Natural killer cell (primary cell): ENCODE data around the gene USP6NL. TPM values are rescaled to one million over a fixed set of nuclear protein-coding genes. Genes with fewer than 3 reads are reported as not detected.

Experiments
- ATAC-seq, 3 donors: fragments of 150-1000 bp in 2 of 3; fragments of 200-7000 bp in 1 of 3; cut with Tn5 transposase; 1 replicate in 1 of 3; 2 replicates in 2 of 3; pipeline ENCODE4 v1.10.0; 2021; ENCODE audit warnings: mild to moderate bottlenecking in 2 of 3, moderate library complexity in 2 of 3
- DNase-seq, 2 donors: peaks; one replicate each; pipeline versions ENCODE4 v3.0.0 to v3.0.0-alpha.2; 2013 to 2021; ENCODE audit warnings: mixed read lengths in 1 of 2
- H3K27ac ChIP-seq: one replicate; pipeline ENCODE4 v1.5.1; 2013; ENCODE audit warnings: mild to moderate bottlenecking, low read length
- H3K27me3 ChIP-seq: one replicate; pipeline ENCODE4 v1.6.1; 2013; ENCODE audit warnings: low read length; ENCODE audit not compliant: control insufficient read depth, insufficient read depth
- H3K36me3 ChIP-seq: one replicate; pipeline ENCODE4 v1.6.1; 2013; ENCODE audit warnings: low read length; ENCODE audit not compliant: control insufficient read depth, insufficient read depth
- H3K4me1 ChIP-seq: one replicate; pipeline ENCODE4 v1.6.1; 2013; ENCODE audit warnings: low read length; ENCODE audit not compliant: control insufficient read depth, insufficient read depth
- H3K4me3 ChIP-seq: one replicate; pipeline ENCODE4 v1.5.1; 2013; ENCODE audit warnings: low read length
- H3K9me3 ChIP-seq: one replicate; pipeline ENCODE4 v1.6.1; 2013; ENCODE audit warnings: low read length; ENCODE audit not compliant: control insufficient read depth, insufficient read depth
- H3K27ac Mint-ChIP-seq, 2 donors: one replicate each; pipeline ENCODE4 v1.8.0; 2022; ENCODE audit warnings: mild to moderate bottlenecking in 2 of 2, mixed read lengths in 2 of 2, moderate library complexity in 1 of 2
- H3K27me3 Mint-ChIP-seq, 2 donors: one replicate each; pipeline ENCODE4 v1.8.0; 2022; ENCODE audit warnings: low read depth in 2 of 2, mixed read lengths in 2 of 2
- H3K36me3 Mint-ChIP-seq: one replicate; pipeline ENCODE4 v1.8.0; 2022; ENCODE audit warnings: mixed read lengths
- H3K4me1 Mint-ChIP-seq, 2 donors: one replicate each; pipeline ENCODE4 v1.8.0; 2022; ENCODE audit warnings: mixed read lengths in 2 of 2
- H3K4me3 Mint-ChIP-seq: one replicate; pipeline ENCODE4 v1.8.0; 2022; ENCODE audit warnings: mild to moderate bottlenecking, moderate library complexity, mixed read lengths
- H3K9me3 Mint-ChIP-seq, 2 donors: one replicate each; pipeline ENCODE4 v1.8.0; 2022; ENCODE audit warnings: mixed read lengths in 2 of 2
- WGBS: methylation state at CpG from one replicate; pipeline ENCODE4 v1.1.7; 2013; ENCODE audit warnings: missing lambda C conversion rate; ENCODE audit not compliant: insufficient coverage; 5-methylcytosine and 5-hydroxymethylcytosine counted together
- intact Hi-C: fragments of 100-400 bp; cut with micrococcal nuclease; formaldehyde crosslinking; loops from one replicate; pipeline ENCODE4 v1.14.2; 2022
- total RNA-seq, 4 donors: library from RNA; stranded (reverse); fragments of 120-200 nt in 1 of 4; gene quantifications; one replicate each; pipeline versions ENCODE4 v1.2.3 to v1.2.4, GENCODE V29; 2013 to 2022
- TF ChIP-seq, protein P1 (sequence below): fragments of 200-600 bp; IDR thresholded peaks from one replicate; pipeline ENCODE4 v1.8.0; 2022; ENCODE audit warnings: antibody characterized with exemption

Gene USP6NL
- 1 to 10 TPM; 2.3 to 3.7 (median 2.5) TPM for total RNA-seq
- total RNA-seq (2013), result 28.6 TPM

- peaks cover 10 to 11% of the 10 kb centered on the region in 2 donors for H3K27me3 Mint-ChIP-seq
- peak within 1 kb of the TSS; percentile 97 for H3K4me3 Mint-ChIP-seq
- H3K9me3 Mint-ChIP-seq, result no peaks in the 10 kb centered on the region
- WGBS, result under 1% methylated on average over 107 of the region's 107 CpGs
- no peaks in the 10 kb centered on the region for H3K36me3 Mint-ChIP-seq
- DNase-seq (peak; percentile 56 to 75), ATAC-seq (peak; percentile 73 to 77 (median 75))
- no peaks in the 10 kb centered on the region for H3K36me3 ChIP-seq
- peaks cover 16 to 18% of the 10 kb centered on the region in 2 donors for H3K4me1 Mint-ChIP-seq
- H3K27ac Mint-ChIP-seq, result peak within 1 kb of the TSS; percentile 74 to 82
- intact Hi-C loops, result no loop called here
- H3K4me1 ChIP-seq, result peaks cover 9% of the 10 kb centered on the region
- H3K27me3 ChIP-seq, result no peaks in the 10 kb centered on the region
- no peaks in the 10 kb centered on the region for H3K9me3 ChIP-seq
- H3K4me3 ChIP-seq, result peak within 1 kb of the TSS; percentile 77
- peak within 1 kb of the TSS; percentile 40 for H3K27ac ChIP-seq
- TF ChIP-seq, protein P1, sequence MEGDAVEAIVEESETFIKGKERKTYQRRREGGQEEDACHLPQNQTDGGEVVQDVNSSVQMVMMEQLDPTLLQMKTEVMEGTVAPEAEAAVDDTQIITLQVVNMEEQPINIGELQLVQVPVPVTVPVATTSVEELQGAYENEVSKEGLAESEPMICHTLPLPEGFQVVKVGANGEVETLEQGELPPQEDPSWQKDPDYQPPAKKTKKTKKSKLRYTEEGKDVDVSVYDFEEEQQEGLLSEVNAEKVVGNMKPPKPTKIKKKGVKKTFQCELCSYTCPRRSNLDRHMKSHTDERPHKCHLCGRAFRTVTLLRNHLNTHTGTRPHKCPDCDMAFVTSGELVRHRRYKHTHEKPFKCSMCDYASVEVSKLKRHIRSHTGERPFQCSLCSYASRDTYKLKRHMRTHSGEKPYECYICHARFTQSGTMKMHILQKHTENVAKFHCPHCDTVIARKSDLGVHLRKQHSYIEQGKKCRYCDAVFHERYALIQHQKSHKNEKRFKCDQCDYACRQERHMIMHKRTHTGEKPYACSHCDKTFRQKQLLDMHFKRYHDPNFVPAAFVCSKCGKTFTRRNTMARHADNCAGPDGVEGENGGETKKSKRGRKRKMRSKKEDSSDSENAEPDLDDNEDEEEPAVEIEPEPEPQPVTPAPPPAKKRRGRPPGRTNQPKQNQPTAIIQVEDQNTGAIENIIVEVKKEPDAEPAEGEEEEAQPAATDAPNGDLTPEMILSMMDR, result no peak
Observed at GRCh38 chr10:11611248-11612020, at the start of gene USP6NL. Gene USP6NL, minus strand, starts transcription at chr10:11611650. Its CDS starts 14,016 bp downstream, at chr10:11597634.

- Mint-ChIP-seq H3K9me3 (no peaks in the 10 kb centered on the region), H3K4me3 (no peak overlapping the region), H3K4me1 (peaks cover 12 to 18% of the 10 kb centered on the region in 2 donors), H3K27me3 (peaks cover under 1 to 6% of the 10 kb centered on the region in 2 donors), H3K36me3 (no peaks in the 10 kb centered on the region), H3K27ac (no peak overlapping the region)
- Histone ChIP-seq H3K36me3 (no peaks in the 10 kb centered on the region), H3K4me1 (peaks cover 14% of the 10 kb centered on the region), H3K27me3 (no peaks in the 10 kb centered on the region), H3K4me3 (no peak overlapping the region), H3K27ac (no peak overlapping the region), H3K9me3 (no peaks in the 10 kb centered on the region)
- 92% methylated on average over 8 of the region's 9 CpGs for WGBS
- ATAC-seq (no peak), DNase-seq (no peak)
- TF ChIP-seq, protein P1, result no peak
- intact Hi-C loops, result no loop called here
Observed at GRCh38 chr10:11658801-11659368, 47.4 kb upstream of the USP6NL start.

DNA sequence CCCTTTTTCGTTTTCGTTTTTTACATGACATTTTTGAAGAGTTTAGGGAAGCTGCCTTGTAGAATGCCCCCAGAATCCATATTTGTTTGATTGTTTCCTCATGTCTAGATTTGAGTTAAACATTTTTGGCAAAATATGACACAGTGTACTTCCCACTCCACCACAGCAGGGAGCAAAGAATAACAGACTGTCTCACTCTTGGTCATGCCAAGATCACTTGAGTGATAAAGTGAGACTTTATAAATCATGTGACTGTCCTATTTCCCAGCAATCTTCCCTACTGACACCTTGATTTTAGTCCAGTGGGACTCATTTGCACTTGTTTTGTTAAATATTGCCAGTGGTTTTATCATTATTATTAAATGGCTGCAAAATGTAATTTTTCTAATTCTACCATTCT is 44.4 kb upstream of the USP6NL start:
- Histone ChIP-seq H3K27ac (no peak overlapping the region), H3K4me3 (no peak overlapping the region), H3K27me3 (no peaks in the 10 kb centered on the region), H3K4me1 (no peaks in the 10 kb centered on the region), H3K9me3 (no peaks in the 10 kb centered on the region), H3K36me3 (no peaks in the 10 kb centered on the region)
- Mint-ChIP-seq H3K36me3 (no peaks in the 10 kb centered on the region), H3K9me3 (no peaks in the 10 kb centered on the region), H3K27me3 (peaks cover 4 to 6% of the 10 kb centered on the region in 2 donors), H3K4me3 (no peak overlapping the region), H3K27ac (no peak overlapping the region), H3K4me1 (peaks cover 0 to 1% of the 10 kb centered on the region in 2 donors)
- DNase-seq (no peak), ATAC-seq (no peak)
- no CpG with 5 or more reads among the region's 2 CpGs for WGBS
- TF ChIP-seq, protein P1, result no peak
- intact Hi-C loops, result no loop called here
